Adrenal gland (tissue), 12 donors: ENCODE data around the gene CFAP45. TPM values are rescaled to one million over a fixed set of nuclear protein-coding genes. Genes with fewer than 3 reads are reported as not detected.
A peak's percentile ranks its signal among the peaks of the same experiment; 100 is the strongest.

Experiments
- DNase-seq, 7 donors: peaks; one replicate each; pipeline ENCODE4 v3.0.0-alpha.2; 2019 to 2020
- H3K27ac ChIP-seq, 5 donors: fragments of 200-600 bp; sonication (generic) in 4 of 5; 1 replicate in 3 of 5; 2 replicates in 2 of 5; pipeline versions ENCODE4 v1.5.1 to v1.8.0; 2016 to 2020; ENCODE audit warnings: mild to moderate bottlenecking in 1 of 5
- H3K27me3 ChIP-seq: fragments of 200-600 bp; 2 replicates; pipeline ENCODE4 v1.8.0; 2021
- H3K36me3 ChIP-seq, 2 donors: fragments of 200-600 bp; replicated peaks in 1 of 2; 1 replicate in 1 of 2; 2 replicates in 1 of 2; pipeline versions ENCODE4 v1.5.1 to v1.8.0; 2018 to 2022
- H3K4me1 ChIP-seq, 2 donors: fragments of 200-600 bp; replicated peaks in 1 of 2; 1 replicate in 1 of 2; 2 replicates in 1 of 2; pipeline versions ENCODE4 v1.5.1 to v1.8.0; 2018 to 2021
- H3K4me3 ChIP-seq, 4 donors: fragments of 200-600 bp; sonication (generic) in 3 of 4; one replicate each; pipeline ENCODE4 v1.5.1; 2016 to 2018
- H3K9me3 ChIP-seq, 3 donors: fragments of 200-600 bp; sonication (generic) in 1 of 3; replicated peaks in 1 of 3; 1 replicate in 2 of 3; 2 replicates in 1 of 3; pipeline versions ENCODE4 v1.5.1 to v1.8.0; 2016 to 2021
- POLR2A ChIP-seq, 2 donors: fragments of 450-650 bp; IDR thresholded peaks; one replicate each; pipeline ENCODE4 v1.6.1; 2017; ENCODE audit warnings: antibody characterized with exemption in 2 of 2, mild to moderate bottlenecking in 2 of 2, moderate library complexity in 1 of 2
- WGBS, 4 donors: extraction: QIAGEN DNeasy Blood & Tissue Kit in 2 of 4; methylation state at CpG; one replicate each; pipeline versions ENCODE4 v1.1.5 to v1.1.7; 2013 to 2017; 5-methylcytosine and 5-hydroxymethylcytosine counted together
- intact Hi-C, 2 donors: fragments of 100-400 bp; cut with DNase I; formaldehyde crosslinking; loops; one replicate each; pipeline versions ENCODE4 v1.14.1 to v1.15.0; 2022 to 2023
- polyA plus RNA-seq, 3 donors: library from polyadenylated mRNA; stranded (reverse); fragments of 200-250 nt in 2 of 3; fragments of 350-450 nt in 1 of 3; fragmentation: Illumina TruSeq in 1 of 3; extraction: RNeasy Lipid Tissue Mini Kit (QIAGEN cat#74804) in 1 of 3; gene quantifications; one replicate each; pipeline ENCODE4 v1.2.3, GENCODE V29; 2013 to 2014
- total RNA-seq, 9 donors: library from RNA; depleted of rRNA in 4 of 9; stranded (reverse); fragments of >200 nt in 4 of 9; fragments of 120-200 nt in 1 of 9; fragmentation: NEBNext Ultra II Directional in 1 of 9; extraction: Animal tissue kit (Norgen Biotek cat#: 25700) in 1 of 9; gene quantifications; one replicate each; pipeline versions ENCODE4 v1.1.0 to v1.2.4, GENCODE V29; 2013 to 2023
- TF ChIP-seq, protein P1 (sequence below), 6 experiments: fragments of 450-650 bp in 4 of 6; fragments of 200-600 bp in 2 of 6; sonication (generic) in 1 of 6; IDR thresholded peaks; 1 replicate in 5 of 6; 2 replicates in 1 of 6; pipeline versions ENCODE4 v1.5.1 to v1.8.0; 2016 to 2021; ENCODE audit warnings: antibody characterized with exemption in 6 of 6, mild to moderate bottlenecking in 2 of 6, moderate library complexity in 1 of 6
- donor health status: healthy with polysubstance abuse.
- donor health status: Bipolar disorder and iron deficiency.
- donor health status: DM: yes; HTN: yes; CAD: no.
- donor health status: DM: no; HTN: no; CAD: no.
- donor health status: DM: no; HTN: no; CAD: no.
- donor health status: DM: yes; HTN: yes; CAD: no.

CFAP45 gene
- total and polyA plus RNA-seq, 12 donors, result 0.14 to 0.81 (median 0.35) TPM; not detected in 6

GRCh38 chr1:159927211-159927848 is 27.4 kb upstream of the CFAP45 start:
- no peaks in the 10 kb centered on the region for H3K27me3 ChIP-seq
- TF ChIP-seq, protein P1, sequence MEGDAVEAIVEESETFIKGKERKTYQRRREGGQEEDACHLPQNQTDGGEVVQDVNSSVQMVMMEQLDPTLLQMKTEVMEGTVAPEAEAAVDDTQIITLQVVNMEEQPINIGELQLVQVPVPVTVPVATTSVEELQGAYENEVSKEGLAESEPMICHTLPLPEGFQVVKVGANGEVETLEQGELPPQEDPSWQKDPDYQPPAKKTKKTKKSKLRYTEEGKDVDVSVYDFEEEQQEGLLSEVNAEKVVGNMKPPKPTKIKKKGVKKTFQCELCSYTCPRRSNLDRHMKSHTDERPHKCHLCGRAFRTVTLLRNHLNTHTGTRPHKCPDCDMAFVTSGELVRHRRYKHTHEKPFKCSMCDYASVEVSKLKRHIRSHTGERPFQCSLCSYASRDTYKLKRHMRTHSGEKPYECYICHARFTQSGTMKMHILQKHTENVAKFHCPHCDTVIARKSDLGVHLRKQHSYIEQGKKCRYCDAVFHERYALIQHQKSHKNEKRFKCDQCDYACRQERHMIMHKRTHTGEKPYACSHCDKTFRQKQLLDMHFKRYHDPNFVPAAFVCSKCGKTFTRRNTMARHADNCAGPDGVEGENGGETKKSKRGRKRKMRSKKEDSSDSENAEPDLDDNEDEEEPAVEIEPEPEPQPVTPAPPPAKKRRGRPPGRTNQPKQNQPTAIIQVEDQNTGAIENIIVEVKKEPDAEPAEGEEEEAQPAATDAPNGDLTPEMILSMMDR (IDR thresholded peaks at IDR 0.05), result no peak
- no peak for TF ChIP-seq POLR2A (IDR thresholded peaks at IDR 0.05)
- H3K27ac ChIP-seq, result no peak overlapping the region
- no peak overlapping the region for H3K4me3 ChIP-seq
- H3K36me3 ChIP-seq, result no peaks in the 10 kb centered on the region
- intact Hi-C loops, result no loop called here
- no peaks in the 10 kb centered on the region for H3K9me3 ChIP-seq
- peaks cover 4 to 30% of the 10 kb centered on the region in 2 donors for H3K4me1 ChIP-seq
- DNase-seq, result no peak
- WGBS, 4 donors, result 91 to 94% (median 92%) methylated on average over 16 of the region's 16 CpGs

DNA sequence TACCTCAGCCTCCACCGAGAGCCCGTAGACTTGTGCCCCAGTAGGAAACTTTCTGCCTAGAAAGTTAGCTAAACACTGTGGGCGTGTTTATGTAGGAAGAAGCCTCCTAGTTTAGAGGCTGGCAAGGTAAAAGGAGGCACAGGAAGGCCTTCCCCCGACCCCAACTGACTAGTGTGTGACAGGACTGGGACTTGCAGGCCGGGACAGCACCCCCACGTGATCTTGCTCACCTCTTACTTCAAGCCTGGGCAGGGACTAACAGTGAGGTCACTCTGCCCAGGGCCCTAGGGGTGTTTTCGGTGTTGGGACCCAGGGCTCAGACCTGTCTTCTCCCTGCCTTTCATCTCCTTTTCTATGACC is 25.7 kb upstream of the CFAP45 start:
- Histone ChIP-seq H3K27me3 (no peaks in the 10 kb centered on the region), H3K4me1 (peaks cover 4 to 41% of the 10 kb centered on the region in 2 donors), H3K9me3 (no peaks in the 10 kb centered on the region), H3K4me3 (peak overlapping the region; percentile 46 to 64 (median 59)), H3K27ac (peak overlapping the region in 3 of 5 donors; percentile 82 to 93 (median 92)), H3K36me3 (no peaks in the 10 kb centered on the region)
- intact Hi-C loops, result no loop called here
- 9 to 25% (median 13%) methylated on average over 5 to 7 of the region's 7 CpGs for WGBS, 4 donors
- DNase-seq, result peak in 5 of 7 donors; percentile 43 to 66 (median 60)
- no peak for TF ChIP-seq POLR2A (IDR thresholded peaks at IDR 0.05)
- TF ChIP-seq, protein P1 (IDR thresholded peaks at IDR 0.05), result no peak

DNA sequence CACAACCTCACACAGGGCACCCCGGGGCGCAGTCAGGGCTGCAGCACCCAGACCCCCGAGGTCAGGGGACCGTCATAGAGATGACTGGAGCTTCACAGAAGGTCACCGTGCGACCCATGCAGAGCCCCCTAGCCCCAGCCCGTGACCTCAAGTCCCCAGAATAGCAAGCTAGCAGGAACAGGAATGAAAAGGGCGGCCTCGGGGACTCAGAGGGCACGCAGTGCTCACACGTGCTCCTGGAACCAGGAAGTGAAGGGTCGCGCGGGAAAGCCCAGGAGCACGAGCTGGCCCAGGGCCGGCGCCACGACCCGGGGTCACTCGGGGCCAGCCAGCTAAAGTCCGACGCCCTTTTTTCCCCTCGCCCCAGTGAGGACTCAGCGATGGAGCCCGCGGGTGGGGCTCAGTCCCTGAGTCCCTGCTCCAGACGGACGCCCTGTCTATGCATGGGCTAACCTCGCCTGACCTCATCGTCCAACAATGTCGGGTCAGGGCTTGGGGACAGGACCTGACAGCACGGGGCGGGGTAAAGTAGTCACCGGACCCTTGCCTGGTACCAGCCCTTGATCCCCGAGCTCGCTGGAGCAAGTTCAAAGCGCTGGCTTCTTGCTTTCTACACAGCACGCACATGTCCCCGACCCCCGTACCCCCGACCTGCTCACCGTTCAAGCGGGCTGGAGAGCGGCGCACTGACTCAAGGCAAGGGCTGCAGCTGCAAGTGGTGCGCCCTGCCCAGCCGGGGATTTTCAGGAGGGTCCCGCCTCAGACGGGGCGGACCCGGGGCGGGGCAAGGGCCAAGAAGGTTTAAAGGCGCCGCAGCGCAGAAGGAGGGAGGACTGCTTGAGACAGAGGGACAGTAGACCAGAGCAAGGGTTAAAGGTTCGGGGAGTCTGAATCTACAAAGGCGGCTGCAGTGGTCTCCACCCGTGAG is 25.1 kb upstream of the CFAP45 start, which contains the start of gene TAGLN2:
Gene TAGLN2 (minus strand): TSS at position 717 of the 928 bp plus-strand sequence. CDS start 4,998 bp downstream, outside the sequence.
- Histone ChIP-seq H3K4me3 (peak within 1 kb of the TSS; percentile 46 to 64 (median 59)), H3K27me3 (no peaks in the 10 kb centered on the region), H3K9me3 (no peaks in the 10 kb centered on the region), H3K36me3 (peaks cover 0 to 4% of the 10 kb centered on the region in 2 donors), H3K4me1 (peaks cover 4 to 41% of the 10 kb centered on the region in 2 donors), H3K27ac (peak within 1 kb of the TSS; percentile 35 to 93 (median 82))
- DNase-seq, result peak; percentile 83 to 93 (median 88)
- WGBS, 4 donors, result 0 to 2% (median 1%) methylated on average over 14 to 58 of the region's 58 CpGs
- intact Hi-C loops, result no loop called here
- peak in 1 of 2 donors; percentile 89 for TF ChIP-seq POLR2A (IDR thresholded peaks at IDR 0.05)
- TF ChIP-seq, protein P1 (IDR thresholded peaks at IDR 0.05), result no peak
